ENCODE data around the gene LCN6. TPM values are rescaled to one million over a fixed set of nuclear protein-coding genes. Genes with fewer than 3 reads are reported as not detected.

LCN6 gene
- total and polyA plus RNA-seq, 9 of the 15 experiments (the other 6 are each of a cell fraction or from before 2014, with no cell fraction given): 0.10 to 0.45 (median 0.37) TPM; not detected in 5

- TF ChIP-seq THAP12 (CRISPR knock-in tag; IDR thresholded peaks at IDR 0.05) (peak; percentile 92), ATF7 (IDR thresholded peaks at IDR 0.05) (peak; percentile 79), DMBX1 (CRISPR knock-in tag; IDR thresholded peaks at IDR 0.05; ENCODE audit: borderline replicate concordance) (peak; percentile 77; the same call in 1 of the 2 replicates), ZNF239 (CRISPR knock-in tag; IDR thresholded peaks at IDR 0.05) (peak; percentile 27; the same call in 1 of the 2 replicates), DPF2 (IDR thresholded peaks at IDR 0.05) (no peak), ZNF134 (CRISPR knock-in tag; conservative IDR thresholded peaks at IDR 0.05) (no peak), MEF2A (IDR thresholded peaks at IDR 0.05; ENCODE audit: control insufficient read depth, low read depth, low read length) (no peak), MXD1 (CRISPR knock-in tag; IDR thresholded peaks at IDR 0.05; ENCODE audit: borderline replicate concordance, poor library complexity, severe bottlenecking) (peak; percentile 98), NR2C2 (CRISPR knock-in tag; IDR thresholded peaks at IDR 0.05) (peak; percentile 79), NR2C2 (tag; IDR thresholded peaks at IDR 0.05) (peak; percentile 53), ZNF274 (IDR thresholded peaks at IDR 0.05; ENCODE audit: borderline replicate concordance, low read depth, low read length) (peak; percentile 40; the same call in 1 of the 2 replicates), ZFP1 (CRISPR knock-in tag; IDR thresholded peaks at IDR 0.05) (no peak)
- TF ChIP-seq, protein P1, sequence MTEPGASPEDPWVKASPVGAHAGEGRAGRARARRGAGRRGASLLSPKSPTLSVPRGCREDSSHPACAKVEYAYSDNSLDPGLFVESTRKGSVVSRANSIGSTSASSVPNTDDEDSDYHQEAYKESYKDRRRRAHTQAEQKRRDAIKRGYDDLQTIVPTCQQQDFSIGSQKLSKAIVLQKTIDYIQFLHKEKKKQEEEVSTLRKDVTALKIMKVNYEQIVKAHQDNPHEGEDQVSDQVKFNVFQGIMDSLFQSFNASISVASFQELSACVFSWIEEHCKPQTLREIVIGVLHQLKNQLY (CRISPR knock-in tag; conservative IDR thresholded peaks at IDR 0.05): peak in 1 of 2 experiments; percentile 60; a peak in 1 of 4 replicates
- TF ChIP-seq, protein P2, sequence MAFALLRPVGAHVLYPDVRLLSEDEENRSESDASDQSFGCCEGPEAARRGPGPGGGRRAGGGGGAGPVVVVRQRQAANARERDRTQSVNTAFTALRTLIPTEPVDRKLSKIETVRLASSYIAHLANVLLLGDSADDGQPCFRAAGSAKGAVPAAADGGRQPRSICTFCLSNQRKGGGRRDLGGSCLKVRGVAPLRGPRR (CRISPR knock-in tag; IDR thresholded peaks at IDR 0.05): no peak
- TF ChIP-seq, protein P3, sequence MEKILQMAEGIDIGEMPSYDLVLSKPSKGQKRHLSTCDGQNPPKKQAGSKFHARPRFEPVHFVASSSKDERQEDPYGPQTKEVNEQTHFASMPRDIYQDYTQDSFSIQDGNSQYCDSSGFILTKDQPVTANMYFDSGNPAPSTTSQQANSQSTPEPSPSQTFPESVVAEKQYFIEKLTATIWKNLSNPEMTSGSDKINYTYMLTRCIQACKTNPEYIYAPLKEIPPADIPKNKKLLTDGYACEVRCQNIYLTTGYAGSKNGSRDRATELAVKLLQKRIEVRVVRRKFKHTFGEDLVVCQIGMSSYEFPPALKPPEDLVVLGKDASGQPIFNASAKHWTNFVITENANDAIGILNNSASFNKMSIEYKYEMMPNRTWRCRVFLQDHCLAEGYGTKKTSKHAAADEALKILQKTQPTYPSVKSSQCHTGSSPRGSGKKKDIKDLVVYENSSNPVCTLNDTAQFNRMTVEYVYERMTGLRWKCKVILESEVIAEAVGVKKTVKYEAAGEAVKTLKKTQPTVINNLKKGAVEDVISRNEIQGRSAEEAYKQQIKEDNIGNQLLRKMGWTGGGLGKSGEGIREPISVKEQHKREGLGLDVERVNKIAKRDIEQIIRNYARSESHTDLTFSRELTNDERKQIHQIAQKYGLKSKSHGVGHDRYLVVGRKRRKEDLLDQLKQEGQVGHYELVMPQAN (IDR thresholded peaks at IDR 0.05; ENCODE audit: borderline replicate concordance): no peak
- TF ChIP-seq, protein P4, sequence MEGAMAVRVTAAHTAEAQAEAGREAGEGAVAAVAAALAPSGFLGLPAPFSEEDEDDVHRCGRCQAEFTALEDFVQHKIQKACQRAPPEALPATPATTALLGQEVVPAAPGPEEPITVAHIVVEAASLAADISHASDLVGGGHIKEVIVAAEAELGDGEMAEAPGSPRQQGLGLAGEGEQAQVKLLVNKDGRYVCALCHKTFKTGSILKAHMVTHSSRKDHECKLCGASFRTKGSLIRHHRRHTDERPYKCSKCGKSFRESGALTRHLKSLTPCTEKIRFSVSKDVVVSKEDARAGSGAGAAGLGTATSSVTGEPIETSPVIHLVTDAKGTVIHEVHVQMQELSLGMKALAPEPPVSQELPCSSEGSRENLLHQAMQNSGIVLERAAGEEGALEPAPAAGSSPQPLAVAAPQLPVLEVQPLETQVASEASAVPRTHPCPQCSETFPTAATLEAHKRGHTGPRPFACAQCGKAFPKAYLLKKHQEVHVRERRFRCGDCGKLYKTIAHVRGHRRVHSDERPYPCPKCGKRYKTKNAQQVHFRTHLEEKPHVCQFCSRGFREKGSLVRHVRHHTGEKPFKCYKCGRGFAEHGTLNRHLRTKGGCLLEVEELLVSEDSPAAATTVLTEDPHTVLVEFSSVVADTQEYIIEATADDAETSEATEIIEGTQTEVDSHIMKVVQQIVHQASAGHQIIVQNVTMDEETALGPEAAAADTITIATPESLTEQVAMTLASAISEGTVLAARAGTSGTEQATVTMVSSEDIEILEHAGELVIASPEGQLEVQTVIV (CRISPR knock-in tag; IDR thresholded peaks at IDR 0.05; ENCODE audit: borderline replicate concordance): no peak
- TF ChIP-seq, protein P5, sequence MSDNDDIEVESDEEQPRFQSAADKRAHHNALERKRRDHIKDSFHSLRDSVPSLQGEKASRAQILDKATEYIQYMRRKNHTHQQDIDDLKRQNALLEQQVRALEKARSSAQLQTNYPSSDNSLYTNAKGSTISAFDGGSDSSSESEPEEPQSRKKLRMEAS (CRISPR knock-in tag; IDR thresholded peaks at IDR 0.05): peak; percentile 97
Observed at GRCh38 chr9:136728080-136728547, 20.2 kb downstream of the LCN6 start (continued).

All from K562 (cell line).